GM12878 (cell line): ENCODE measurements around the gene TMEM114. TPM values are rescaled to one million over a fixed set of nuclear protein-coding genes. Genes with fewer than 3 reads are reported as not detected.

ENCODE experiments used
- ATAC-seq: fragments of 200-7000 bp; cut with Tn5 transposase; 3 replicates; pipeline ENCODE4 v1.9.1; 2020; ENCODE audit warnings: mild to moderate bottlenecking, moderate library complexity
- BruUV-seq: library from RNA; stranded (reverse); fragments of 400-500 nt; replicated peaks from 2 replicates; lab custom pipeline; 2021; lab: Mats Ljungman, UMichigan
- CTCF ChIA-PET: fragments of 300-600 bp; sonication (Branson Sonifier 250); formaldehyde crosslinking; extraction: SDS; loops from one replicate; lab custom pipeline; 2021; ENCODE audit warnings: inconsistent platforms; lab: Yijun Ruan, JAX
- POLR2A ChIA-PET: fragments of 350-600 bp; formaldehyde crosslinking; extraction: SDS; loops from one replicate; lab custom pipeline; 2021; ENCODE audit warnings: inconsistent platforms; lab: Charles Lee
- RAD21 ChIA-PET: fragments of 300-600 bp; sonication (Branson Sonifier 250); formaldehyde crosslinking; loops from one replicate; lab custom pipeline; 2023; ENCODE audit warnings: antibody characterized with exemption; ENCODE audit not compliant: unreplicated experiment; lab: Charles Lee
- SMC1A ChIA-PET: fragments of 300-600 bp; sonication (Branson Sonifier 250); formaldehyde crosslinking; loops from one replicate; lab custom pipeline; 2023; ENCODE audit not compliant: unreplicated experiment, uncharacterized antibody; lab: Charles Lee
- DNase-seq: peaks from one replicate; pipeline ENCODE4 v3.0.0-alpha.2; 2011; ENCODE audit warnings: low read depth, low spot score
- FAIRE-seq: peaks from 3 replicates; lab custom pipeline; 2011; peaks lifted over from hg19 to GRCh38; lab: Jason Lieb, UNC
- H2AFZ ChIP-seq: 2 replicates; pipeline ENCODE4 v1.6.0; 2011; ENCODE audit warnings: low read depth, low read length, control low read depth; ENCODE audit not compliant: control insufficient read depth
- H3K27ac ChIP-seq: 2 replicates; pipeline ENCODE4 v1.5.1; 2011; ENCODE audit warnings: control low read depth; ENCODE audit not compliant: control insufficient read depth, insufficient read depth
- H3K27me3 ChIP-seq, 2 experiments: replicated peaks in 1 of 2; 2 replicates each; pipeline versions ENCODE4 v1.6.0 to v1.6.1; 2011; ENCODE audit warnings: low read length in 1 of 2; ENCODE audit not compliant: control insufficient read depth in 2 of 2, insufficient read depth in 2 of 2
- H3K36me3 ChIP-seq, 2 experiments: 2 replicates each; pipeline ENCODE4 v1.5.1; 2011; ENCODE audit warnings: low read length in 1 of 2; ENCODE audit not compliant: control insufficient read depth in 2 of 2, insufficient read depth in 2 of 2
- H3K4me1 ChIP-seq: 2 replicates; pipeline ENCODE4 v1.6.1; 2011; ENCODE audit warnings: mild to moderate bottlenecking, low read length, moderate library complexity, mixed read lengths; ENCODE audit not compliant: control insufficient read depth, insufficient read depth
- H3K4me2 ChIP-seq: 2 replicates; pipeline ENCODE4 v1.6.0; 2011; ENCODE audit warnings: control low read depth; ENCODE audit not compliant: control insufficient read depth, insufficient read depth
- H3K4me3 ChIP-seq: fragments of 200-600 bp; sonication (generic); 2 replicates; pipeline ENCODE4 v1.5.1; 2016
- H3K79me2 ChIP-seq: 2 replicates; pipeline ENCODE4 v1.6.0; 2011; ENCODE audit warnings: low read length; ENCODE audit not compliant: control insufficient read depth, insufficient read depth
- H3K9ac ChIP-seq: 2 replicates; pipeline ENCODE4 v1.8.0; 2011; ENCODE audit warnings: low read length, control low read depth, mixed read lengths; ENCODE audit not compliant: control insufficient read depth, insufficient read depth
- H3K9me3 ChIP-seq: replicated peaks from 3 replicates; pipeline ENCODE4 v1.5.1; 2011; ENCODE audit warnings: mild to moderate bottlenecking, low read length; ENCODE audit not compliant: control insufficient read depth, insufficient read depth
- H4K20me1 ChIP-seq: 2 replicates; pipeline ENCODE4 v1.6.0; 2011; ENCODE audit not compliant: control insufficient read depth, insufficient read depth
- BHLHE40 ChIP-seq, 2 experiments: fragments of 450-650 bp in 1 of 2; IDR thresholded peaks; 2 replicates each; pipeline ENCODE4 v1.6.1; 2011 to 2017; ENCODE audit warnings: low read depth in 2 of 2, borderline replicate concordance in 1 of 2, improper control_type of control experiment in 1 of 2, low read length in 1 of 2, mild to moderate bottlenecking in 1 of 2
- CHD1 ChIP-seq: IDR thresholded peaks from 2 replicates; pipeline ENCODE4 v1.6.1; 2012; ENCODE audit warnings: low read depth, low read length, improper control_type of control experiment
- CHD4 ChIP-seq: fragments of 200-600 bp; sonication (generic); IDR thresholded peaks from 2 replicates; pipeline ENCODE4 v1.6.1; 2016; ENCODE audit warnings: mild to moderate bottlenecking
- FOS ChIP-seq: IDR thresholded peaks from 3 replicates; pipeline ENCODE4 v1.6.1; 2011; ENCODE audit warnings: borderline replicate concordance; ENCODE audit not compliant: insufficient read length; ENCODE audit errors: extremely low read depth
- SMAD5 ChIP-seq: IDR thresholded peaks from 2 replicates; pipeline ENCODE4 v1.6.1; 2016; ENCODE audit warnings: antibody characterized with exemption, low read depth
- TCF12 ChIP-seq: IDR thresholded peaks from 2 replicates; pipeline ENCODE4 v1.6.1; 2011; ENCODE audit warnings: low read depth, mild to moderate bottlenecking, low read length
- ZNF274 ChIP-seq: IDR thresholded peaks from one replicate; pipeline ENCODE4 v1.8.0; 2011; ENCODE audit not compliant: insufficient read length, insufficient read depth
- WGBS: methylation state at CpG from one replicate; pipeline ENCODE4 v1.1.6; 2016; ENCODE audit warnings: low lambda C conversion rate; ENCODE audit not compliant: insufficient replicate concordance, insufficient coverage; ENCODE audit errors: missing lambda C conversion rate; 5-methylcytosine and 5-hydroxymethylcytosine counted together
- in situ Hi-C: fragments of 300-500 bp; cut with MboI; formaldehyde crosslinking; loops from 9 replicates; pipeline ENCODE4 v1.14.3; 2018; ENCODE audit warnings: mixed read lengths
- intact Hi-C: fragments of 100-400 bp; cut with micrococcal nuclease; formaldehyde crosslinking; loops from one replicate; pipeline ENCODE4 v1.14.2; 2022; ENCODE audit not compliant: unreplicated experiment
- polyA plus RNA-seq, 11 experiments: library from polyadenylated mRNA; depleted of rRNA in 4 of 11; unstranded in 6 of 11; stranded (reverse) in 5 of 11; fragments of >200 nt; fragmentation: Nextera tagmentation in 4 of 11; fragmentation: Illumina TruSeq in 1 of 11; extraction: Ambion mirVana in 4 of 11; extraction: Trizol in 1 of 11; gene quantifications; 1 replicate in 1 of 11; 2 replicates in 10 of 11; pipeline versions ENCODE4 v1.2.1 to v1.2.3, GENCODE V29; 2011 to 2016; ENCODE audit warnings: inconsistent platforms in 2 of 11, missing spikeins in 2 of 11, low read depth in 1 of 11
- total RNA-seq, 4 experiments: library from RNA; depleted of rRNA in 3 of 4; stranded (reverse); fragments of >200 nt in 3 of 4; fragmentation: Illumina TruSeq in 1 of 4; extraction: Trizol in 1 of 4; gene quantifications; 2 replicates each; pipeline versions ENCODE4 v1.2.1 to v1.2.3, GENCODE V29; 2013 to 2021
- TF ChIP-seq, protein P1 (sequence below): IDR thresholded peaks from 2 replicates; pipeline ENCODE4 v1.6.1; 2011; ENCODE audit warnings: low read depth, low read length, improper control_type of control experiment, borderline replicate concordance
- TF ChIP-seq, protein P2 (sequence below): fragments of 450-650 bp; IDR thresholded peaks from 2 replicates; pipeline ENCODE4 v1.6.1; 2016; ENCODE audit warnings: mild to moderate bottlenecking
- TF ChIP-seq, protein P3 (sequence below): IDR thresholded peaks from 2 replicates; pipeline ENCODE4 v1.6.1; 2012; ENCODE audit warnings: improper control_type of control experiment, low read depth, low read length; ENCODE audit not compliant: insufficient replicate concordance

Gene TMEM114
- total and polyA plus RNA-seq, 10 of the 15 experiments (the other 5 are each of a cell fraction or from before 2014, with no cell fraction given) = not detected

DNA sequence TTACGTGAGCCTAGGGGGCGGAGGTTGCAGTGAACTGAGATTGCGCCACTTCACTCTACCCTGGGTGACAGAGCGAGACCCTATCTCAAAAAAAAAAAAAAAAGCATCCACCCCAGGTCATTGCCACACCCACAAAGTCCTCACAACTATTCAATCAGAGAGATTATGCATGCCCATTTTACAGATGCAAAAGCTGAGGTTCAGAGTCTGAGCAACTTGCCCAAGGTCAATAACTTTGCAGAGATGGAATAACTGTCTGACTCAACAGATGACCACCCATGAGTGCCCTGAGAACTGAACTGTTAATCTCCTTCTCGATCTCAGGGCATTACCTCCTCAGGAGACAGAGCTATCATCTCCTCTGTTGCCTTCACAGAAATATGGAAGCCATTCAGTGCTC lies 5.5 kb upstream of the TMEM114 start:
- Histone ChIP-seq H3K27ac (no peak overlapping the region), H2AFZ (no peak overlapping the region), H4K20me1 (no peaks in the 10 kb centered on the region), H3K4me2 (no peak overlapping the region), H3K4me1 (no peaks in the 10 kb centered on the region), H3K9ac (no peak overlapping the region), H3K4me3 (no peak overlapping the region), H3K79me2 (no peaks in the 10 kb centered on the region), H3K36me3 (no peaks in the 10 kb centered on the region), H3K27me3 (no peaks in the 10 kb centered on the region), H3K9me3 (no peaks in the 10 kb centered on the region; the same call in 1 of the 3 replicates)
- DNase-seq (no peak), FAIRE-seq (no peak), ATAC-seq (no peak)
- POLR2A ChIA-PET = no interaction called here
- WGBS = 65% methylated on average over 5 of the region's 5 CpGs
- intact Hi-C loops = no loop called here
- TF ChIP-seq BHLHE40 (IDR thresholded peaks at IDR 0.05; ENCODE audit: borderline replicate concordance in 1 of 2, low read depth in 2 of 2, low read length in 1 of 2) (no peak), CHD4 (no peak), SMAD5 (no peak), ZNF274 (no peak)
- TF ChIP-seq, protein P1, sequence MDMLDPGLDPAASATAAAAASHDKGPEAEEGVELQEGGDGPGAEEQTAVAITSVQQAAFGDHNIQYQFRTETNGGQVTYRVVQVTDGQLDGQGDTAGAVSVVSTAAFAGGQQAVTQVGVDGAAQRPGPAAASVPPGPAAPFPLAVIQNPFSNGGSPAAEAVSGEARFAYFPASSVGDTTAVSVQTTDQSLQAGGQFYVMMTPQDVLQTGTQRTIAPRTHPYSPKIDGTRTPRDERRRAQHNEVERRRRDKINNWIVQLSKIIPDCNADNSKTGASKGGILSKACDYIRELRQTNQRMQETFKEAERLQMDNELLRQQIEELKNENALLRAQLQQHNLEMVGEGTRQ = no peak
- in situ Hi-C loops = no loop called here
- RAD21 ChIA-PET = no interaction called here
- SMC1A ChIA-PET = no interaction called here
- no TSS peak for BruUV-seq
- CTCF ChIA-PET = no interaction called here

DNA sequence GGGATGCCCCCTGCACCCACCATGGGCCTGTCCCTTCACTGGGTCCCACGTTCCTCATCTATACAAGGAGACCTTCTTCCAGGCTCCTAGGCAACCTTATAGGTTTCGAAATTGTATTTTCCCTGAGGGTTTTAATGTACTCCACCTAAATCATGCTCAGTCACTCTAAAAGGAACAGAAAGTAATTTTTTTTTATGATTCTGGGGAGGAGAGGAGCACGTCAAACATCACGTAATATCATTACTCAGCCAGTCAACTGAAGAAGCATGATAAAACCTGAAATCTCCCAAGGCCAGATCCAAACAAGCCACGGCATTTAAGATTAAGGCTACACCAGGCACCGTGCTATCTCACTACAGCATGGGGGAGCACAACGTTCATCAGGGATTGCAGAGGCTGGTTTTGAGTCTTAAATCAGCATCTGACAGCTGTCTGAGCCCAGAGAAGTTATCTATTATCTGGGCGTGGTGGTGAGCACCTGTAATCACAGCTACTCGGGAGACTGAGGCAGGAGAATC lies 3.9 kb upstream of the TMEM114 start:
- in situ Hi-C loops (no loop called here), intact Hi-C loops (no loop called here)
- no peak overlapping the region for H3K9ac ChIP-seq
- H2AFZ ChIP-seq = no peak overlapping the region
- ChIA-PET CTCF (no interaction called here), POLR2A (no interaction called here), SMC1A (interaction anchor here (0.8 to 1.5 kb wide), 2 partner anchors 12 to 57 kb away, joined by 3 read pairs; no protein-coding TSS in a partner anchor), RAD21 (no interaction called here)
- ATAC-seq (peak; percentile 68), DNase-seq (no peak), FAIRE-seq (no peak)
- 10% methylated on average over 9 of the region's 9 CpGs for WGBS
- no peaks in the 10 kb centered on the region for H3K4me1 ChIP-seq
- no peak overlapping the region for H3K4me2 ChIP-seq
- H3K27me3 ChIP-seq = peaks cover 4 to 6% of the 10 kb centered on the region in 2 experiments; a peak in 2 of 4 replicates
- no peaks in the 10 kb centered on the region for H3K79me2 ChIP-seq
- no peak overlapping the region for H3K27ac ChIP-seq
- no peaks in the 10 kb centered on the region; the same call in 1 of the 3 replicates for H3K9me3 ChIP-seq
- no peaks in the 10 kb centered on the region for H4K20me1 ChIP-seq
- no TSS peak for BruUV-seq
- no peak overlapping the region for H3K4me3 ChIP-seq
- H3K36me3 ChIP-seq = no peaks in the 10 kb centered on the region
- TF ChIP-seq, protein P2, sequence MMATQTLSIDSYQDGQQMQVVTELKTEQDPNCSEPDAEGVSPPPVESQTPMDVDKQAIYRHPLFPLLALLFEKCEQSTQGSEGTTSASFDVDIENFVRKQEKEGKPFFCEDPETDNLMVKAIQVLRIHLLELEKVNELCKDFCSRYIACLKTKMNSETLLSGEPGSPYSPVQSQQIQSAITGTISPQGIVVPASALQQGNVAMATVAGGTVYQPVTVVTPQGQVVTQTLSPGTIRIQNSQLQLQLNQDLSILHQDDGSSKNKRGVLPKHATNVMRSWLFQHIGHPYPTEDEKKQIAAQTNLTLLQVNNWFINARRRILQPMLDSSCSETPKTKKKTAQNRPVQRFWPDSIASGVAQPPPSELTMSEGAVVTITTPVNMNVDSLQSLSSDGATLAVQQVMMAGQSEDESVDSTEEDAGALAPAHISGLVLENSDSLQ = peak; percentile 30; the same call in 1 of the 2 replicates
- TF ChIP-seq, protein P3, sequence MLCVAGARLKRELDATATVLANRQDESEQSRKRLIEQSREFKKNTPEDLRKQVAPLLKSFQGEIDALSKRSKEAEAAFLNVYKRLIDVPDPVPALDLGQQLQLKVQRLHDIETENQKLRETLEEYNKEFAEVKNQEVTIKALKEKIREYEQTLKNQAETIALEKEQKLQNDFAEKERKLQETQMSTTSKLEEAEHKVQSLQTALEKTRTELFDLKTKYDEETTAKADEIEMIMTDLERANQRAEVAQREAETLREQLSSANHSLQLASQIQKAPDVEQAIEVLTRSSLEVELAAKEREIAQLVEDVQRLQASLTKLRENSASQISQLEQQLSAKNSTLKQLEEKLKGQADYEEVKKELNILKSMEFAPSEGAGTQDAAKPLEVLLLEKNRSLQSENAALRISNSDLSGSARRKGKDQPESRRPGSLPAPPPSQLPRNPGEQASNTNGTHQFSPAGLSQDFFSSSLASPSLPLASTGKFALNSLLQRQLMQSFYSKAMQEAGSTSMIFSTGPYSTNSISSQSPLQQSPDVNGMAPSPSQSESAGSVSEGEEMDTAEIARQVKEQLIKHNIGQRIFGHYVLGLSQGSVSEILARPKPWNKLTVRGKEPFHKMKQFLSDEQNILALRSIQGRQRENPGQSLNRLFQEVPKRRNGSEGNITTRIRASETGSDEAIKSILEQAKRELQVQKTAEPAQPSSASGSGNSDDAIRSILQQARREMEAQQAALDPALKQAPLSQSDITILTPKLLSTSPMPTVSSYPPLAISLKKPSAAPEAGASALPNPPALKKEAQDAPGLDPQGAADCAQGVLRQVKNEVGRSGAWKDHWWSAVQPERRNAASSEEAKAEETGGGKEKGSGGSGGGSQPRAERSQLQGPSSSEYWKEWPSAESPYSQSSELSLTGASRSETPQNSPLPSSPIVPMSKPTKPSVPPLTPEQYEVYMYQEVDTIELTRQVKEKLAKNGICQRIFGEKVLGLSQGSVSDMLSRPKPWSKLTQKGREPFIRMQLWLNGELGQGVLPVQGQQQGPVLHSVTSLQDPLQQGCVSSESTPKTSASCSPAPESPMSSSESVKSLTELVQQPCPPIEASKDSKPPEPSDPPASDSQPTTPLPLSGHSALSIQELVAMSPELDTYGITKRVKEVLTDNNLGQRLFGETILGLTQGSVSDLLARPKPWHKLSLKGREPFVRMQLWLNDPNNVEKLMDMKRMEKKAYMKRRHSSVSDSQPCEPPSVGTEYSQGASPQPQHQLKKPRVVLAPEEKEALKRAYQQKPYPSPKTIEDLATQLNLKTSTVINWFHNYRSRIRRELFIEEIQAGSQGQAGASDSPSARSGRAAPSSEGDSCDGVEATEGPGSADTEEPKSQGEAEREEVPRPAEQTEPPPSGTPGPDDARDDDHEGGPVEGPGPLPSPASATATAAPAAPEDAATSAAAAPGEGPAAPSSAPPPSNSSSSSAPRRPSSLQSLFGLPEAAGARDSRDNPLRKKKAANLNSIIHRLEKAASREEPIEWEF = no peak
- no peak for TF ChIP-seq CHD1
- no peak for TF ChIP-seq TCF12
- no peak for TF ChIP-seq FOS
